Thyroid gland (tissue), 4 donors: ENCODE measurements around the gene SUGT1. TPM values are rescaled to one million over a fixed set of nuclear protein-coding genes. Genes with fewer than 3 reads are reported as not detected.
"Not testable (repeated sequence)": the region's sequence is repeated elsewhere in the genome, so short reads cannot be mapped to it uniquely, and the experiment has no call there.

Experiments
- DNase-seq, 2 donors: peaks; one replicate each; pipeline ENCODE4 v3.0.0-alpha.2; 2019
- H3K27ac ChIP-seq, 3 donors: fragments of 200-600 bp; sonication (generic); 1 replicate in 2 of 3; 2 replicates in 1 of 3; pipeline ENCODE4 v1.5.1; 2016 to 2019; ENCODE audit warnings: mild to moderate bottlenecking in 1 of 3, moderate library complexity in 1 of 3
- H3K27me3 ChIP-seq: fragments of 200-600 bp; sonication (generic); one replicate; pipeline ENCODE4 v1.5.1; 2019
- H3K36me3 ChIP-seq, 2 donors: fragments of 200-600 bp; sonication (generic); one replicate each; pipeline ENCODE4 v1.5.1; 2016 to 2019
- H3K4me1 ChIP-seq, 2 donors: fragments of 200-600 bp; sonication (generic); one replicate each; pipeline ENCODE4 v1.5.1; 2017 to 2019
- H3K4me3 ChIP-seq, 3 donors: fragments of 200-600 bp; sonication (generic); replicated peaks in 1 of 3; 1 replicate in 2 of 3; 2 replicates in 1 of 3; pipeline ENCODE4 v1.5.1; 2016; ENCODE audit warnings: mild to moderate bottlenecking in 1 of 3
- H3K9me3 ChIP-seq: fragments of 200-600 bp; sonication (generic); one replicate; pipeline ENCODE4 v1.5.1; 2017
- CTCF ChIP-seq, 6 experiments: fragments of 200-600 bp in 3 of 6; fragments of 450-650 bp in 3 of 6; sonication (generic) in 3 of 6; IDR thresholded peaks; one replicate each; pipeline ENCODE4 v1.5.1; 2016 to 2019; ENCODE audit warnings: antibody characterized with exemption in 6 of 6, mild to moderate bottlenecking in 2 of 6, inconsistent platforms in 1 of 6, moderate library complexity in 1 of 6
- POLR2A ChIP-seq, 2 donors: fragments of 450-650 bp; IDR thresholded peaks; one replicate each; pipeline ENCODE4 v1.6.1; 2017; ENCODE audit warnings: antibody characterized with exemption in 2 of 2, mild to moderate bottlenecking in 2 of 2, moderate library complexity in 1 of 2
- WGBS, 2 donors: methylation state at CpG; one replicate each; pipeline ENCODE4 v1.1.5; 2017; 5-methylcytosine and 5-hydroxymethylcytosine counted together
- intact Hi-C: fragments of 100-400 bp; cut with DNase I; formaldehyde crosslinking; loops from one replicate; pipeline ENCODE4 v1.15.1; 2023
- total RNA-seq, 4 donors: library from RNA; depleted of rRNA; stranded (reverse); fragments of >200 nt; gene quantifications; one replicate each; pipeline ENCODE4 v1.2.3, GENCODE V29; 2016

The SUGT1 gene
- total RNA-seq, 4 donors from 2014 or later = 33.6 to 50.4 (median 43.1) TPM

DNA sequence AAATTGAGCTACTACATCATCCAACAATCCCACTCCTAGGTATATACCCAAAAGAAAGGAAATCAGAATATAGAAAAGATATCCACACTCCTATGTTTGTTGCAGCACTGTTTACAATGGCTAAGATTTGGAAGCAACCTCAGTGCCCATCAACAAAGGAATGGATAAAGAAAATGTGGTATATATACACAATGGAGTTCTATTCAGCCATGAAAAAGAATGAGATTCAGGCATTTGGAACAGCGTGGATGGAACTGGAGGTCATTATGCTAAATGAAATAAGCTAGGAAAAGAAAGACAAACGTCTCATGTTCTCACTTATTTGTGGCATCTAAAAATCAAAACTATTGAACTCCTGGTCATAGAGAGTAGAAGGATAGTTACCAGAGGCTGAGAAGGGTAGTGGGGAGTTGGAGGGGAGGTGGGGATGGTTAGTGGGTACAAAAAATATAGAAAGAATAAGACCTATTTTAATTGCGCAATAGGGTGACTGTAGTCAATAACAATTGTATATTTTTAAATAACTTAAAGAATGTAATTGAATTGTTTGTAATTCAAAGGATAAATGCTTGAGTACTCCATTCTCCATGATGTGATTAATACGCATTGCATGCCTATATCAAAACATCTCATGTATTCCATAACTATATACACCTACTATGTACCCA is 37.4 kb upstream of the SUGT1 start:
- WGBS, 2 donors = 94 to 96% methylated on average over 4 of the region's 4 CpGs
- Histone ChIP-seq H3K27ac (no peak overlapping the region), H3K4me1 (peaks cover 6 to 8% of the 10 kb centered on the region in 2 donors), H3K36me3 (no peaks in the 10 kb centered on the region), H3K9me3 (no peaks in the 10 kb centered on the region), H3K27me3 (no peaks in the 10 kb centered on the region), H3K4me3 (no peak overlapping the region)
- DNase-seq = no peak
- intact Hi-C loops = no loop called here
- TF ChIP-seq POLR2A (IDR thresholded peaks at IDR 0.05) (no peak), CTCF (IDR thresholded peaks at IDR 0.05) (no peak)

DNA sequence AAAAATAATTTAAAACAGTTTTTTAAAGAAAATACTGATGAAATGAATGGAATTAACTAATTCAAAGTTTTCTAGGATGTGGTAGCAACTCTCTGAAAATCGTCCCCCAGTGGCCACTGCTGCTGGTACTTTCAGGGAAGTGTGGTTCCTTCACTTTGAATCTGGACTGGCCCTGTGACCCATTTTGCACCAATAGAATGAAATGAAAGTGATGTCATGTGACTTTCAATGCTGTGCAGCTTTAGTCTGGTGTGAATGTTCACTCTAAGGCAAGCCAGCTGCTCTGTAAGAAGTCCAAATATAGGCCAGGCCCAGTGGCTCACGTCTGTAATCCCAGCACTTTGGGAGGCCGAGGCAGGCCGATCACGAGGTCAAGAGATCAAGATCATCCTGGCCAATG is 36.8 kb upstream of the SUGT1 start:
- no peaks in the 10 kb centered on the region for H3K36me3 ChIP-seq
- H3K27ac ChIP-seq = no peak overlapping the region
- intact Hi-C loops = no loop called here
- DNase-seq = no peak
- TF ChIP-seq POLR2A (IDR thresholded peaks at IDR 0.05) (no peak), CTCF (IDR thresholded peaks at IDR 0.05) (no peak)
- no peaks in the 10 kb centered on the region for H3K27me3 ChIP-seq
- no peaks in the 10 kb centered on the region for H3K9me3 ChIP-seq
- H3K4me3 ChIP-seq = no peak overlapping the region
- 88 to 92% methylated on average over 5 of the region's 5 CpGs for WGBS, 2 donors
- peaks cover 6 to 8% of the 10 kb centered on the region in 2 donors for H3K4me1 ChIP-seq

DNA sequence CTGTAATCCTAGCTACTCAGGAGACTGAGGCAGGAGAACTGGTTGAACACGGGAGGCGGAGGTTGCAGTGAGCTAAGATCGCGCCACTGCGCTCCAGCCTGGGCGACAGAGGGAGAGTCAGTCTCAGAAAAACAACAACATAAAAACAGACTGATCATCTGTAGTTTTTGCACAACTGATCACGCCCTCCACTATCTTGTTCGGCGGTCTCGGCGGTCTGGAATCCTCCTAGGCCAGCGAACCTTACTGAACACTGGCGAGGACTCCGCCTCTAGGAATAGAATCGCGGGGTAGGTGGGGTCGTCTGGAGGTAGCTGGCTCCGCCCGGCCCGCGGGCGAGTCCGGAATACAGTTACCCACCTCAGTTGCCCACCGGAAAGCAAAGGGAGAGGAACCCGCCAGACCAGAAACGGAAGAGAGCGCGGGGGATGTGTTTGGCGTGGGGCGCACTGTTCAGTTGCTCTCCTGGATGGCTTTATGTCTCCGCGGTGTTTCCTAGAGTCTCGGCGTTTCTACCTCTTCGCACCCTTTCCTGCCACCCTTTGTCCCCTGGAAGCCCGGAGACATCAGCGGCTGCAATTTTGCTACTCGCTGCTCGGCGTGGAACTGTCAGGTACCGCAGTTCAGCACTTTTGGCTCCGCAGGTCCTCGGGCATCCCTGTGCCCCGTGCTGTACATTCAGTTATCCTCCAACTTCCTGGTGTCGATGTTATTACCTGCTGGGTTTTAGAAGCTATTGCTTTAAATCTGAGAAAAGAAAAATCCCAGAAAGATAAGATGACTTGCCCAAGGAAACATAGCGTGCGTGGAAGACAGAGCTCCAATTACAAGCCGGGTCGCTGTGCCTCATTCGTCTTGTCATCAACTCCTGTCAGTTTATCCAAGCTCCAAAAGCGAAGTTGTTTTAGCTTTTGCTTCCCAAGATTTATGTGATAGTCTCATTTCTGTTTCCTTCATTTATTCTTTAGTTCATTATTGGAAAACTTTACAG is 35.3 kb upstream of the SUGT1 start:
- H3K27me3 ChIP-seq = no peaks in the 10 kb centered on the region
- no peak for TF ChIP-seq CTCF (IDR thresholded peaks at IDR 0.05)
- TF ChIP-seq POLR2A (IDR thresholded peaks at IDR 0.05) = peak in 1 of 2 donors; percentile 58
- H3K4me1 ChIP-seq = peaks cover 6 to 8% of the 10 kb centered on the region in 2 donors
- intact Hi-C loops = no loop called here
- 1 to 2% methylated on average over 47 to 51 of the region's 51 CpGs for WGBS, 2 donors
- H3K9me3 ChIP-seq = no peaks in the 10 kb centered on the region
- DNase-seq = peak; percentile 82 to 86
- H3K36me3 ChIP-seq = no peaks in the 10 kb centered on the region
- H3K27ac ChIP-seq = peak overlapping the region; percentile 37 to 70 (median 70)
- peak overlapping the region; percentile 31 to 63 (median 63) for H3K4me3 ChIP-seq

- H3K27ac ChIP-seq = not testable (repeated sequence)
- WGBS, 2 donors = 80 to 85% methylated on average over 7 of the region's 7 CpGs
- H3K36me3 ChIP-seq = peaks cover 8 to 16% of the 10 kb centered on the region in 2 donors
Observed at GRCh38 chr13:52631083-52631690, 21.4 kb upstream of the SUGT1 start.

DNA sequence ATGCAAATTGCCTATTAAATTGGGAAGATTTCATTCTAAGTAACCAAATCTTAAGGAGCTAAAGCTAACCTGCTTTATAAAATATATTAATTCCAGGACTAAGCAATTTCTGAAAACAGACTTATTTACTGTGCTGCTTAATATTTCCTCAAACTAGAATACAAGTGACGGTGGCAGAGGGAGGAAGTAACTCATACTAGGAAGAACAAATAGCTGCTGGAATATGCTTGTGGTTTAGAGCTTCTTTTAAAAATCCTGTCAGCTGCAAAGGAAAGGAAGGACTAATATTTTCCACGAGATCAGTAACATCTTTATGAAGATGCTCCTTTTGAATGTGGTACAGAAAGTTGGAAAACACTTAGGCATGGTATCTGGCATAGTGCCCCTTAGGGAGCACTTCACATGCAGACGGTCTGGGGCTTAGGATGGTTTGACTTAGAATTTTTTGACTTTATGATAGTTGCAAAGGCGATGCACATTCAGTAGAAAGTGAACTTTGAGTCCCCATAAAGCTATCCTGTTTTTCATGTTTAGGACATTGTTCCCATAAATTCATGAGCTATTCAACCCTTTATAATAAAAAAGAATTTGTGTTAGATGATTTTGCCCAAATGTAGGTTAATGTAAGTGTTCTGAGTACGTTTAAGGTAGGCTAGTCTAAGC is 13.8 kb upstream of the SUGT1 start:
- no peak for DNase-seq
- no peaks in the 10 kb centered on the region for H3K27me3 ChIP-seq
- WGBS, 2 donors = 85 to 89% methylated on average over 5 of the region's 5 CpGs
- intact Hi-C loops = no loop called here
- H3K36me3 ChIP-seq = no peaks in the 10 kb centered on the region
- TF ChIP-seq CTCF (IDR thresholded peaks at IDR 0.05) = no peak
- no peak for TF ChIP-seq POLR2A (IDR thresholded peaks at IDR 0.05)
- peaks cover 6 to 11% of the 10 kb centered on the region in 2 donors for H3K4me1 ChIP-seq
- no peak overlapping the region for H3K4me3 ChIP-seq
- no peaks in the 10 kb centered on the region for H3K9me3 ChIP-seq
- H3K27ac ChIP-seq = peak overlapping the region in 2 of 3 donors; percentile 8 to 28

More at GRCh38 chr13:52631083-52631690, 21.4 kb upstream of the SUGT1 start:
- DNase-seq, H3K27me3 ChIP-seq, H3K4me1 ChIP-seq, H3K9me3 ChIP-seq, intact Hi-C loops, H3K4me3 ChIP-seq: not testable (repeated sequence)
